A673 (cell line): ENCODE results near the gene ATG7.

ENCODE experiments used
- EZH2 ChIP-seq: fragments of 200-600 bp; sonication (generic); IDR thresholded peaks from 2 replicates; pipeline ENCODE4 v1.6.1; 2017; ENCODE audit warnings: borderline replicate concordance, low read depth, mild to moderate bottlenecking, mixed read lengths, antibody characterized with exemption, low read length; ENCODE audit not compliant: poor library complexity, severe bottlenecking
- TF ChIP-seq, protein P1 (sequence below): fragments of 300-800, 200-600 bp; sonication (generic); conservative IDR thresholded peaks from 2 replicates; pipeline ENCODE4 v1.5.1; 2017; ENCODE audit warnings: low read depth, mild to moderate bottlenecking, antibody characterized with exemption, low read length, moderate library complexity, mixed read lengths

DNA sequence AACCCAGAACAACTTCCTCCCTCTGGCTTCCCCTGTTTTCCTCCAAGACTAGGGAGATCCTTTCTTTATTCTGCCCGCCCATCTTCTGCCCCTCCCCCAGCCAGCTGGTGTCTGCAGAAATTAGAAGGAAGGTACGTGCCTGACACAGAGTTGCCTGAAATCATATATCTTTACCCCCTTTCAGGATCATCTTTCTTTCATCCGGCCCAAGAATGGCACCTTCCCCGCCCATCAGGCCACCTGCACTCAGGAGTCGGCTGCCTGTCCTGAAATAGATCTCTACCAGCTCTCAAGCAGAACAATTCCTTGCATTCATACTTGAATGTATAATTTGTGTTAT lies 237.8 kb downstream of the ATG7 start:
- TF ChIP-seq, protein P1, sequence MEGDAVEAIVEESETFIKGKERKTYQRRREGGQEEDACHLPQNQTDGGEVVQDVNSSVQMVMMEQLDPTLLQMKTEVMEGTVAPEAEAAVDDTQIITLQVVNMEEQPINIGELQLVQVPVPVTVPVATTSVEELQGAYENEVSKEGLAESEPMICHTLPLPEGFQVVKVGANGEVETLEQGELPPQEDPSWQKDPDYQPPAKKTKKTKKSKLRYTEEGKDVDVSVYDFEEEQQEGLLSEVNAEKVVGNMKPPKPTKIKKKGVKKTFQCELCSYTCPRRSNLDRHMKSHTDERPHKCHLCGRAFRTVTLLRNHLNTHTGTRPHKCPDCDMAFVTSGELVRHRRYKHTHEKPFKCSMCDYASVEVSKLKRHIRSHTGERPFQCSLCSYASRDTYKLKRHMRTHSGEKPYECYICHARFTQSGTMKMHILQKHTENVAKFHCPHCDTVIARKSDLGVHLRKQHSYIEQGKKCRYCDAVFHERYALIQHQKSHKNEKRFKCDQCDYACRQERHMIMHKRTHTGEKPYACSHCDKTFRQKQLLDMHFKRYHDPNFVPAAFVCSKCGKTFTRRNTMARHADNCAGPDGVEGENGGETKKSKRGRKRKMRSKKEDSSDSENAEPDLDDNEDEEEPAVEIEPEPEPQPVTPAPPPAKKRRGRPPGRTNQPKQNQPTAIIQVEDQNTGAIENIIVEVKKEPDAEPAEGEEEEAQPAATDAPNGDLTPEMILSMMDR: no peak
- no peak for TF ChIP-seq EZH2
